WTC11 (cell line): ENCODE results near the gene LAMA5. TPM values are rescaled to one million over a fixed set of nuclear protein-coding genes. Genes with fewer than 3 reads are reported as not detected.

Source experiments
- ATAC-seq: fragments of 200-7000 bp; cut with Tn5 transposase; 2 replicates; pipeline ENCODE4 v1.10.0; 2021; ENCODE audit warnings: mild to moderate bottlenecking, moderate library complexity
- CTCF ChIA-PET: fragments of 300-600 bp; sonication (Branson Sonifier 250); formaldehyde crosslinking; loops from one replicate; lab custom pipeline; 2021; ENCODE audit warnings: antibody characterized with exemption; lab: Charles Lee
- POLR2A ChIA-PET: fragments of 350-600 bp; sonication (Branson Sonifier 250); formaldehyde crosslinking; loops from one replicate; lab custom pipeline; 2021; ENCODE audit warnings: antibody characterized with exemption; lab: Charles Lee
- DNase-seq: peaks from one replicate; pipeline ENCODE4 v3.0.0; 2021; ENCODE audit warnings: low spot score
- H3K27ac Mint-ChIP-seq: 2 replicates; pipeline ENCODE4 v1.8.0; 2021; ENCODE audit warnings: mixed read lengths
- H3K27me3 Mint-ChIP-seq: 2 replicates; pipeline ENCODE4 v1.8.0; 2021; ENCODE audit warnings: low read depth, mild to moderate bottlenecking, moderate library complexity, mixed read lengths
- H3K36me3 Mint-ChIP-seq: 2 replicates; pipeline ENCODE4 v1.8.0; 2021; ENCODE audit warnings: mixed read lengths
- H3K4me1 Mint-ChIP-seq: 2 replicates; pipeline ENCODE4 v1.8.0; 2022; ENCODE audit warnings: mixed read lengths
- H3K4me3 Mint-ChIP-seq: 2 replicates; pipeline ENCODE4 v1.8.0; 2021; ENCODE audit warnings: mild to moderate bottlenecking, moderate library complexity, mixed read lengths
- H3K9me3 Mint-ChIP-seq: 2 replicates; pipeline ENCODE4 v1.8.0; 2021; ENCODE audit warnings: mixed read lengths
- ATF3 ChIP-seq: sonication (generic); formaldehyde crosslinking; conservative IDR thresholded peaks from 2 replicates; pipeline ENCODE4 v1.8.1; 2022; ENCODE audit warnings: mild to moderate bottlenecking, missing genetic modification reagents
- CREM ChIP-seq: sonication (generic); formaldehyde crosslinking; IDR thresholded peaks from 2 replicates; pipeline ENCODE4 v1.8.1; 2022; ENCODE audit warnings: mild to moderate bottlenecking, missing genetic modification reagents, moderate library complexity
- NR2C2 ChIP-seq: sonication (generic); formaldehyde crosslinking; IDR thresholded peaks from 2 replicates; pipeline ENCODE4 v1.8.0; 2022; ENCODE audit warnings: mild to moderate bottlenecking, missing genetic modification reagents
- RORB ChIP-seq: fragments of 250-450 bp; sonication (Bioruptor Pico); IDR thresholded peaks from 2 replicates; pipeline ENCODE4 v1.9.0; 2021; ENCODE audit warnings: mild to moderate bottlenecking
- SOX15 ChIP-seq: fragments of 250-450 bp; sonication (Bioruptor Pico); IDR thresholded peaks from 2 replicates; pipeline ENCODE4 v1.9.0; 2021; ENCODE audit warnings: mild to moderate bottlenecking
- USF1 ChIP-seq: sonication (generic); formaldehyde crosslinking; IDR thresholded peaks from 2 replicates; pipeline ENCODE4 v1.8.0; 2022; ENCODE audit warnings: mild to moderate bottlenecking, missing genetic modification reagents
- ZBTB21 ChIP-seq: sonication (generic); formaldehyde crosslinking; IDR thresholded peaks from 2 replicates; pipeline ENCODE4 v1.8.1; 2023; ENCODE audit warnings: mild to moderate bottlenecking, missing genetic modification reagents, borderline replicate concordance
- ZNF425 ChIP-seq: fragments of 250-450 bp; sonication (Bioruptor Pico); conservative IDR thresholded peaks from 2 replicates; pipeline ENCODE4 v1.9.0; 2021; ENCODE audit warnings: mild to moderate bottlenecking
- total RNA-seq: library from RNA; stranded (reverse); gene quantifications from 3 replicates; pipeline ENCODE4 v1.2.3, GENCODE V29; 2021
- TF ChIP-seq, protein P1 (sequence below): sonication (generic); formaldehyde crosslinking; IDR thresholded peaks from 2 replicates; pipeline ENCODE4 v1.8.1; 2023; ENCODE audit warnings: mild to moderate bottlenecking, moderate library complexity, missing genetic modification reagents
- TF ChIP-seq, protein P2 (sequence below): sonication (generic); formaldehyde crosslinking; IDR thresholded peaks from 2 replicates; pipeline ENCODE4 v1.8.0; 2022; ENCODE audit warnings: mild to moderate bottlenecking, missing genetic modification reagents

LAMA5 gene
- total RNA-seq, 1 experiment from 2014 or later = 329 TPM

DNA sequence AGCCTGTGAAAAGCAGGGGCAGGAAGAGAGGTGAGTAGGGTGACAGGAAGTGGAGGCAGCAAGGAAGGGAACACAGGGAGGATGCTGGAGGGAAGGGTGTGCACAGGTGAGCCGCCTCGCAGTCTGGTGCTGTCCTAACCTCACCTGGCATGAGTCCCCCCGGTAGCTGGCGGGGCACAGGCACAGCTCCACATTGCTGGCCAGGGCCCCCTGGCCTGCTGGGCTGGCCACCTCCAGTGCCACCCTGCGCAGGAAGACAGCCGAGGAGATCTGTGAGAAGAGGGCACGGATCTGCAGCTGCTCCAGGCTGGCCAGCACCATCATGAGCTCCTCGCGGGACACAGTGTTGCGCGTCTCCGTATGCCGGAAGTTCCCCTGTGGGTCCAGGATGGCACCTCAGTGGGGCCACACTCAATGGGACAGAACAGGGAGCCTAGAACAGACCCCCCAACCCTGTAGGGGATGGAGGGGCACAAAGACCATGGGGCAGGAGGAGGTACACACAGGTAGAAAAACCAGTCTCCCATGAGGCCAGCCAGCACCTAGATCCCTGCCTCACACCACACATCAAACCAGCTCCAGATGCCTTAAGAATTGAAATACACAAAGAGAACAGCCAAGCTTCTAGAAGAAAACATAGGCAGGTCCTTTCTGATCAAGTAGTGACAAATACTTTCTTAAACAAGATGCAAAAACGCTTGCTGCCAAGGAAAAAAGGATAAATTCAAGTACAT, 41.8 kb downstream of the LAMA5 start:
- TF ChIP-seq SOX15 (CRISPR knock-in tag) = no peak
- TF ChIP-seq CREM = no peak
- TF ChIP-seq NR2C2 (CRISPR knock-in tag) = no peak
- TF ChIP-seq, all 79 proteins: peak for 0
- no peaks in the 10 kb centered on the region for H3K27me3 Mint-ChIP-seq
- H3K9me3 Mint-ChIP-seq = 0 out of 2 replicates have a peak, but pooled peaks cover 4% of the 10 kb centered on the region
- H3K4me3 Mint-ChIP-seq = no peak overlapping the region
- CTCF ChIA-PET = interaction anchor here (1.3 to 3.0 kb wide), 2 partner anchors 38 to 44 kb away, joined by 3 to 12 read pairs; no protein-coding TSS in a partner anchor
- no peak overlapping the region for H3K27ac Mint-ChIP-seq
- no peak for ATAC-seq
- H3K36me3 Mint-ChIP-seq = peaks cover 44% of the 10 kb centered on the region
- no peak for DNase-seq
- POLR2A ChIA-PET = no interaction called here
- no peaks in the 10 kb centered on the region for H3K4me1 Mint-ChIP-seq

- DNase-seq = no peak
- Mint-ChIP-seq H3K9me3 (0 out of 2 replicates have a peak, but pooled peaks cover 4% of the 10 kb centered on the region), H3K36me3 (peaks cover 49% of the 10 kb centered on the region), H3K27me3 (no peaks in the 10 kb centered on the region), H3K27ac (no peak overlapping the region), H3K4me3 (no peak overlapping the region), H3K4me1 (no peaks in the 10 kb centered on the region)
- ChIA-PET POLR2A (no interaction called here), CTCF (interaction anchor here (1.0 to 3.0 kb wide), 2 partner anchors 45 to 58 kb away, joined by 3 to 12 read pairs; no protein-coding TSS in a partner anchor)
- ATAC-seq = no peak
- TF ChIP-seq ZBTB21 (no peak), ZNF425 (no peak), USF1 (CRISPR knock-in tag) (no peak), RORB (CRISPR knock-in tag) (no peak)
- TF ChIP-seq, protein P1, sequence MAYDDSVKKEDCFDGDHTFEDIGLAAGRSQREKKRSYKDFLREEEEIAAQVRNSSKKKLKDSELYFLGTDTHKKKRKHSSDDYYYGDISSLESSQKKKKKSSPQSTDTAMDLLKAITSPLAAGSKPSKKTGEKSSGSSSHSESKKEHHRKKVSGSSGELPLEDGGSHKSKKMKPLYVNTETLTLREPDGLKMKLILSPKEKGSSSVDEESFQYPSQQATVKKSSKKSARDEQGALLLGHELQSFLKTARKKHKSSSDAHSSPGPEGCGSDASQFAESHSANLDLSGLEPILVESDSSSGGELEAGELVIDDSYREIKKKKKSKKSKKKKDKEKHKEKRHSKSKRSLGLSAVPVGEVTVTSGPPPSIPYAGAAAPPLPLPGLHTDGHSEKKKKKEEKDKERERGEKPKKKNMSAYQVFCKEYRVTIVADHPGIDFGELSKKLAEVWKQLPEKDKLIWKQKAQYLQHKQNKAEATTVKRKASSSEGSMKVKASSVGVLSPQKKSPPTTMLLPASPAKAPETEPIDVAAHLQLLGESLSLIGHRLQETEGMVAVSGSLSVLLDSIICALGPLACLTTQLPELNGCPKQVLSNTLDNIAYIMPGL = no peak
- TF ChIP-seq, protein P2, sequence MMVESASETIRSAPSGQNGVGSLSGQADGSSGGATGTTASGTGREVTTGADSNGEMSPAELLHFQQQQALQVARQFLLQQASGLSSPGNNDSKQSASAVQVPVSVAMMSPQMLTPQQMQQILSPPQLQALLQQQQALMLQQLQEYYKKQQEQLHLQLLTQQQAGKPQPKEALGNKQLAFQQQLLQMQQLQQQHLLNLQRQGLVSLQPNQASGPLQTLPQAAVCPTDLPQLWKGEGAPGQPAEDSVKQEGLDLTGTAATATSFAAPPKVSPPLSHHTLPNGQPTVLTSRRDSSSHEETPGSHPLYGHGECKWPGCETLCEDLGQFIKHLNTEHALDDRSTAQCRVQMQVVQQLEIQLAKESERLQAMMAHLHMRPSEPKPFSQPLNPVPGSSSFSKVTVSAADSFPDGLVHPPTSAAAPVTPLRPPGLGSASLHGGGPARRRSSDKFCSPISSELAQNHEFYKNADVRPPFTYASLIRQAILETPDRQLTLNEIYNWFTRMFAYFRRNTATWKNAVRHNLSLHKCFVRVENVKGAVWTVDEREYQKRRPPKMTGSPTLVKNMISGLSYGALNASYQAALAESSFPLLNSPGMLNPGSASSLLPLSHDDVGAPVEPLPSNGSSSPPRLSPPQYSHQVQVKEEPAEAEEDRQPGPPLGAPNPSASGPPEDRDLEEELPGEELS (CRISPR knock-in tag) = no peak
Measured at GRCh38 chr20:62323980-62324906, 42.9 kb downstream of the LAMA5 start.

DNA sequence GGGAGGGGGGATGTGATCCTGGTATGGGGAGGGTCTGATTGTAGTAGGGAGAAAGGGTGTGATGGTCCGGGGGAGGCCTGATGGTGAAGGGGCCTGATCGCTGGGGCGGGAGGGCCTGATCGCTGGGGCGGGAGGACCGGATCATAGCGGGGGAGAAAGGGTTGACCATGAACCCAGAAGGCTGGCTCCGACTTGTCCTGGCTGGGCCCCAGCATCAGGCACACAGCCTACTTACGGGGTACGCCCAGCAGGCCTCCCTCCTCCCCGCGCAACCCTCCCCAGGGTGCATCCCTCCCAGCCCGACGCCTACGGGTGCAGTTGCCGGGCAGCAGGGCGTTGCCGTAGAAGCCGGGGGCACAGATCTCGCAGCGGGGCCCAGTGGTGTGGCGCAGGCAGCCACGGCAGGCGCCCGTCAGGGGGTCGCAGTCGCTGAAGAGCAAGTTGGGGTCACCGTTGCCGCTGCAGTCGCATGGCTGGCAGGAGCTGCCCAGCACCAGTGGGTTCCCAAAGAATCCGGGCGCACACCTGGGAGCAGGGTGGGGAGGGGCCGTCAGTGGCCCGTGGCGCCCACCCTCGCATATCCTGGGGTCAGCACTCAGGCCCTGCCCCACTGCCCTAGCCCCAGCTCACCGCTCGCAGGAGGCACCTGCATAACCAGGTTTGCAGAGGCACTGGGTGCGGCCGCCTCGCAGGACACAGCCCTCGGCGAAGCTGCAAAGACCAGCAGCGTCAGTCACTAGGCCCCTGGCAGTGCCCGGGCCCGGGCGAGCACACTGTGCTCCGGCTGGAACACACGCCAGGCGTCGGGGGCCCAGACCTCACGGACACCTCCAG, 43.7 kb downstream of the LAMA5 start:
- Mint-ChIP-seq H3K4me1 (no peaks in the 10 kb centered on the region), H3K36me3 (peaks cover 54% of the 10 kb centered on the region), H3K4me3 (no peak overlapping the region), H3K9me3 (0 out of 2 replicates have a peak, but pooled peaks cover 4% of the 10 kb centered on the region)
- DNase-seq = no peak
- no peak for TF ChIP-seq ATF3 (CRISPR knock-in tag)
- TF ChIP-seq, all 79 proteins: peak for 0
- Mint-ChIP-seq H3K27me3 (no peaks in the 10 kb centered on the region), H3K27ac (no peak overlapping the region)
- ChIA-PET POLR2A (no interaction called here), CTCF (interaction anchor here (1.0 kb wide), 1 partner anchor 59 kb away, joined by 3 read pairs; no protein-coding TSS in a partner anchor)
- ATAC-seq = no peak
